ENCODE measurements around the gene THOC1. TPM values are rescaled to one million over a fixed set of nuclear protein-coding genes. Genes with fewer than 3 reads are reported as not detected.

Gene THOC1
- total and polyA plus RNA-seq, 2 of the 4 experiments (the other 2 are of a cell fraction) = 13.3 to 15.8 TPM

DNA sequence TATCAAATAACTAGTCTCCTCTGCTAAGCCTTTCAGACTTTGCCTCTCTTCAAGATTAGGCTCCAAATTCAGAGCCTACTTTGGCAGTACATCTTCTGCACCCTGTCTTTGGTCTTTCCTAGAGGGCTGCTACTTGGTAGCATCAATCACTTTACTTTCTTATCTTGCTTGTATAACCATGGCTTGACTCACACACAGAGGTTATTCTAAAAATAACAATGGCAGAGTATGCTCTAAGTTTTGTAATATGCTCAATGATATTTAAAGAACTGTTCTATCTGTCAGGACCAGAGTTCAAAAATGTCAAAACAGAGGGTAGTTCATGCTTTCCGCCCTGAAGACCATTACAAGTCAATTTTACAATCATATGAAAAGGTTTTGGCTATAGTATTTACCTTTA is 27.7 kb downstream of the THOC1 start:
- BruUV-seq (replicated peaks) = no TSS peak
- H2AK5ac ChIP-seq (ENCODE audit: low read depth, low read length) = no peak overlapping the region
- peaks cover 0 to 2% of the 10 kb centered on the region in 2 experiments; a peak in 1 of 4 replicates for H3K79me1 ChIP-seq (ENCODE audit: low read depth in 1 of 2, low read length in 2 of 2)
- no peaks in the 10 kb centered on the region for H3K9me3 ChIP-seq (ENCODE audit: control insufficient read depth, insufficient read depth, low read length)
- H3K9me1 ChIP-seq (ENCODE audit: insufficient read depth, low read length) = no peaks in the 10 kb centered on the region
- no peak overlapping the region for H3K4me2 ChIP-seq (ENCODE audit: low read depth, low read length)
- no peak overlapping the region for H2BK20ac ChIP-seq (ENCODE audit: low read depth, low read length)
- dilution Hi-C loops (cut with HindIII; ENCODE audit: low sequenced_read_pairs, unreplicated experiment) = no loop called here
- H3K4me1 ChIP-seq (ENCODE audit: control insufficient read depth, insufficient read depth, low read length) = no peaks in the 10 kb centered on the region
- H2BK5ac ChIP-seq (ENCODE audit: low read depth, low read length, poor library complexity, severe bottlenecking) = no peak overlapping the region
- H3K18ac ChIP-seq (ENCODE audit: low read depth, low read length) = no peak overlapping the region
- H2AFZ ChIP-seq (replicated peaks; ENCODE audit: low read length, poor library complexity) = no peak overlapping the region
- intact Hi-C loops (cut with micrococcal nuclease) = loop anchor here (5.0 kb wide), 1 partner anchor 48 kb away; no protein-coding TSS in a partner anchor
- no peak overlapping the region for H3K27ac ChIP-seq (ENCODE audit: insufficient read depth, low read length)
- H3K4me3 ChIP-seq (ENCODE audit: insufficient read depth, low read depth, low read length) = no peak overlapping the region
- H3K14ac ChIP-seq (replicated peaks; ENCODE audit: low read depth, low read length) = no peak overlapping the region
- ChIA-PET CTCF (no interaction called here), POLR2A (ENCODE audit: unreplicated experiment) (no interaction called here)
- H2BK120ac ChIP-seq (ENCODE audit: low read depth, low read length) = no peak overlapping the region
- no peak overlapping the region for H3K23ac ChIP-seq (ENCODE audit: low read depth, low read length)
- H4K91ac ChIP-seq (ENCODE audit: insufficient read depth, low read depth, low read length) = no peak overlapping the region
- H3K27me3 ChIP-seq (ENCODE audit: control insufficient read depth, insufficient read depth, low read length) = no peaks in the 10 kb centered on the region
- TF ChIP-seq MXI1 (IDR thresholded peaks at IDR 0.05; ENCODE audit: borderline replicate concordance, low read depth, low read length) (no peak), USF2 (IDR thresholded peaks at IDR 0.05; ENCODE audit: low read depth, low read length) (no peak), NFE2L2 (IDR thresholded peaks at IDR 0.05; ENCODE audit: low read depth, low read length) (no peak), BHLHE40 (IDR thresholded peaks at IDR 0.05; ENCODE audit: low read depth, low read length) (no peak), POLR2A (IDR thresholded peaks at IDR 0.05; ENCODE audit: low read depth, low read length) (no peak), SMC3 (IDR thresholded peaks at IDR 0.05; ENCODE audit: low read depth, low read length) (no peak), MAFK (IDR thresholded peaks at IDR 0.05; ENCODE audit: low read depth, low read length) (no peak), CHD1 (IDR thresholded peaks at IDR 0.05; ENCODE audit: low read depth, low read length) (no peak), RAD21 (IDR thresholded peaks at IDR 0.05; ENCODE audit: low read length) (no peak), CTCF (conservative IDR thresholded peaks at IDR 0.05; ENCODE audit: low read depth, low read length) (no peak), FOS (IDR thresholded peaks at IDR 0.05; ENCODE audit: low read depth, low read length) (no peak), CEBPB (IDR thresholded peaks at IDR 0.05; ENCODE audit: low read depth, low read length) (no peak), RCOR1 (IDR thresholded peaks at IDR 0.05; ENCODE audit: insufficient replicate concordance, low read length) (no peak), MAZ (IDR thresholded peaks at IDR 0.05; ENCODE audit: borderline replicate concordance, low read depth, low read length) (no peak), RFX5 (IDR thresholded peaks at IDR 0.05; ENCODE audit: low read depth, low read length) (no peak)
- TF ChIP-seq, protein P1, sequence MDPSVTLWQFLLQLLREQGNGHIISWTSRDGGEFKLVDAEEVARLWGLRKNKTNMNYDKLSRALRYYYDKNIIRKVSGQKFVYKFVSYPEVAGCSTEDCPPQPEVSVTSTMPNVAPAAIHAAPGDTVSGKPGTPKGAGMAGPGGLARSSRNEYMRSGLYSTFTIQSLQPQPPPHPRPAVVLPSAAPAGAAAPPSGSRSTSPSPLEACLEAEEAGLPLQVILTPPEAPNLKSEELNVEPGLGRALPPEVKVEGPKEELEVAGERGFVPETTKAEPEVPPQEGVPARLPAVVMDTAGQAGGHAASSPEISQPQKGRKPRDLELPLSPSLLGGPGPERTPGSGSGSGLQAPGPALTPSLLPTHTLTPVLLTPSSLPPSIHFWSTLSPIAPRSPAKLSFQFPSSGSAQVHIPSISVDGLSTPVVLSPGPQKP (IDR thresholded peaks at IDR 0.05; ENCODE audit: borderline replicate concordance, low read depth, low read length) = no peak
- WGBS, 2 experiments (ENCODE audit: extremely low coverage in 2 of 2, insufficient read length in 1 of 2) = no CpG with 5 or more reads among the region's 1 CpG
- in situ Hi-C loops (cut with MboI; ENCODE audit: low sequenced_read_pairs) = no loop called here
- no peak overlapping the region for H4K8ac ChIP-seq (ENCODE audit: low read depth in 2 of 2, low read length in 2 of 2)
- no peak overlapping the region for H3K9ac ChIP-seq (ENCODE audit: low read depth, low read length)
- H2BK15ac ChIP-seq (ENCODE audit: low read depth, low read length) = no peak overlapping the region
- DNase-seq (peak; percentile 19), ATAC-seq (ENCODE audit: low read depth) (peak; percentile 53; the same call in 1 of the 2 replicates)
- H3K36me3 ChIP-seq (ENCODE audit: control insufficient read depth, insufficient read depth, low read length) = no peaks in the 10 kb centered on the region
- H3K4ac ChIP-seq (ENCODE audit: low read depth, low read length) = no peak overlapping the region
- H4K20me1 ChIP-seq (ENCODE audit: insufficient read depth, low read length) = no peaks in the 10 kb centered on the region
- no peak overlapping the region for H3K56ac ChIP-seq (ENCODE audit: extremely low read depth, insufficient read depth, low read length)
- no peak overlapping the region for H2AK9ac ChIP-seq (replicated peaks; ENCODE audit: low read depth, low read length, poor library complexity)
- no peak overlapping the region for H4K5ac ChIP-seq (ENCODE audit: low read depth, low read length)
